RKO (cell line): ENCODE measurements around the gene FOXL3.
"Not testable (repeated sequence)": the region's sequence is repeated elsewhere in the genome, so short reads cannot be mapped to it uniquely, and the experiment has no call there.

Experiments used
- DNase-seq: peaks from one replicate; pipeline ENCODE4 v3.0.0-alpha.2; 2016; ENCODE audit warnings: low spot score

FOXL3 gene

GRCh38 chr7:289756-290553 is at the start of gene FOXL3:
FOXL3 (plus strand) TSS chr7:290170; CDS start chr7:290170, 0 bp downstream.
- DNase-seq = no peak

- no peak for DNase-seq
These were observed 49.0 kb upstream of the FOXL3 start for GRCh38 chr7:240887-241421.

- no peak for DNase-seq
These were observed 48.5 kb upstream of the FOXL3 start for GRCh38 chr7:241513-241912.

- DNase-seq = not testable (repeated sequence)
These were observed 47.0 kb upstream of the FOXL3 start for GRCh38 chr7:242826-243579.

- DNase-seq = not testable (repeated sequence)
These were observed 46.4 kb upstream of the FOXL3 start for GRCh38 chr7:243580-243978.

- no peak for DNase-seq
These were observed 45.0 kb upstream of the FOXL3 start for GRCh38 chr7:244974-245373.

GRCh38 chr7:245574-246295 is 44.2 kb upstream of the FOXL3 start:
- no peak for DNase-seq

- no peak for DNase-seq
These were observed 43.5 kb upstream of the FOXL3 start for GRCh38 chr7:246451-246850.

GRCh38 chr7:247181-247580 is 42.8 kb upstream of the FOXL3 start:
- DNase-seq = no peak

- DNase-seq = no peak
These were observed 42.3 kb upstream of the FOXL3 start for GRCh38 chr7:247636-248035.

GRCh38 chr7:248732-249435 is 41.1 kb upstream of the FOXL3 start:
- no peak for DNase-seq

- no peak for DNase-seq
These were observed 40.0 kb upstream of the FOXL3 start for GRCh38 chr7:249989-250388.

- no peak for DNase-seq
These were observed 39.4 kb upstream of the FOXL3 start for GRCh38 chr7:250523-250922.

GRCh38 chr7:251005-251404 is 39.0 kb upstream of the FOXL3 start:
- no peak for DNase-seq

GRCh38 chr7:251446-252175 is 38.4 kb upstream of the FOXL3 start:
- no peak for DNase-seq

- no peak for DNase-seq
These were observed 37.6 kb upstream of the FOXL3 start for GRCh38 chr7:252216-252965.

- DNase-seq = no peak
These were observed 37.0 kb upstream of the FOXL3 start for GRCh38 chr7:252981-253380.

- DNase-seq = no peak
These were observed 36.2 kb upstream of the FOXL3 start for GRCh38 chr7:253581-254336.

- no peak for DNase-seq
These were observed 35.5 kb upstream of the FOXL3 start for GRCh38 chr7:254337-255037.
